ENCODE measurements around the gene CLK2. TPM values are rescaled to one million over a fixed set of nuclear protein-coding genes. Genes with fewer than 3 reads are reported as not detected.

The CLK2 gene
- total and polyA plus RNA-seq, 9 of the 15 experiments (the other 6 are each of a cell fraction or from before 2014, with no cell fraction given) = 13.5 to 81.4 (median 39.6) TPM

DNA sequence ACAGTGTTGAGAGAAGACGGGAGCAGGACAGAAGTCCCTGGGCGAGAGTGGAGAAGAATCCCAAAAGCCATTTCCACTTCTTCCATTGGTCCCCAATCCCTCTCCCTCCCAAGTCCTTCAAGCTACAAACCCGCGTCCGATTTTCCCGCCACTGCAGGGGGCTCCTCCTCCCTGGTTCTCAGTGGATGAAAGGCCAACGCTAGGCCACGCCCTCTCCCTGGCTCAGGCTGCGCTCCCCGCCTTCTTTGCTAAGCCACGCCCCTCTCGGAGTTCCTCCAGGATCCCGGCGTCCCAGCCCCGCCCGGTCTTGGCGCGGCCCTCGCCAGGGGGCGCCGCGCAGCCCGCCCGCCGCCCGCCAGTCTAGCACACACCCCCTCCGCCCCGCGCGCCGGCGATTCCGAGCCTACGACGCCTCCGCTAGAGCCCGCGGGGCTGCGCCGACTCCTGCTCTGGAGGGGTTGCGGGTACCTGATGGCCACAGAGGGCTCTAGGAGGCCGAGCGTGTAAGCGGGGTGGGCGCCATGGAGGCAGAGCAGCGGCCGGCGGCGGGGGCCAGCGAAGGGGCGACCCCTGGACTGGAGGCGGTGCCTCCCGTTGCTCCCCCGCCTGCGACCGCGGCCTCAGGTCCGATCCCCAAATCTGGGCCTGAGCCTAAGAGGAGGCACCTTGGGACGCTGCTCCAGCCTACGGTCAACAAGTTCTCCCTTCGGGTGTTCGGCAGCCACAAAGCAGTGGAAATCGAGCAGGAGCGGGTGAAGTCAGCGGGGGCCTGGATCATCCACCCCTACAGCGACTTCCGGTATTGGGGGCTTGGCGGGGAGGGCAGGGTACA is 4.0 kb upstream of the CLK2 start, which contains the start of gene HCN3 (continued):
- TF ChIP-seq, protein P1, sequence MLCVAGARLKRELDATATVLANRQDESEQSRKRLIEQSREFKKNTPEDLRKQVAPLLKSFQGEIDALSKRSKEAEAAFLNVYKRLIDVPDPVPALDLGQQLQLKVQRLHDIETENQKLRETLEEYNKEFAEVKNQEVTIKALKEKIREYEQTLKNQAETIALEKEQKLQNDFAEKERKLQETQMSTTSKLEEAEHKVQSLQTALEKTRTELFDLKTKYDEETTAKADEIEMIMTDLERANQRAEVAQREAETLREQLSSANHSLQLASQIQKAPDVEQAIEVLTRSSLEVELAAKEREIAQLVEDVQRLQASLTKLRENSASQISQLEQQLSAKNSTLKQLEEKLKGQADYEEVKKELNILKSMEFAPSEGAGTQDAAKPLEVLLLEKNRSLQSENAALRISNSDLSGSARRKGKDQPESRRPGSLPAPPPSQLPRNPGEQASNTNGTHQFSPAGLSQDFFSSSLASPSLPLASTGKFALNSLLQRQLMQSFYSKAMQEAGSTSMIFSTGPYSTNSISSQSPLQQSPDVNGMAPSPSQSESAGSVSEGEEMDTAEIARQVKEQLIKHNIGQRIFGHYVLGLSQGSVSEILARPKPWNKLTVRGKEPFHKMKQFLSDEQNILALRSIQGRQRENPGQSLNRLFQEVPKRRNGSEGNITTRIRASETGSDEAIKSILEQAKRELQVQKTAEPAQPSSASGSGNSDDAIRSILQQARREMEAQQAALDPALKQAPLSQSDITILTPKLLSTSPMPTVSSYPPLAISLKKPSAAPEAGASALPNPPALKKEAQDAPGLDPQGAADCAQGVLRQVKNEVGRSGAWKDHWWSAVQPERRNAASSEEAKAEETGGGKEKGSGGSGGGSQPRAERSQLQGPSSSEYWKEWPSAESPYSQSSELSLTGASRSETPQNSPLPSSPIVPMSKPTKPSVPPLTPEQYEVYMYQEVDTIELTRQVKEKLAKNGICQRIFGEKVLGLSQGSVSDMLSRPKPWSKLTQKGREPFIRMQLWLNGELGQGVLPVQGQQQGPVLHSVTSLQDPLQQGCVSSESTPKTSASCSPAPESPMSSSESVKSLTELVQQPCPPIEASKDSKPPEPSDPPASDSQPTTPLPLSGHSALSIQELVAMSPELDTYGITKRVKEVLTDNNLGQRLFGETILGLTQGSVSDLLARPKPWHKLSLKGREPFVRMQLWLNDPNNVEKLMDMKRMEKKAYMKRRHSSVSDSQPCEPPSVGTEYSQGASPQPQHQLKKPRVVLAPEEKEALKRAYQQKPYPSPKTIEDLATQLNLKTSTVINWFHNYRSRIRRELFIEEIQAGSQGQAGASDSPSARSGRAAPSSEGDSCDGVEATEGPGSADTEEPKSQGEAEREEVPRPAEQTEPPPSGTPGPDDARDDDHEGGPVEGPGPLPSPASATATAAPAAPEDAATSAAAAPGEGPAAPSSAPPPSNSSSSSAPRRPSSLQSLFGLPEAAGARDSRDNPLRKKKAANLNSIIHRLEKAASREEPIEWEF (CRISPR knock-in tag; IDR thresholded peaks at IDR 0.05) = no peak
- TF ChIP-seq, protein P2, sequence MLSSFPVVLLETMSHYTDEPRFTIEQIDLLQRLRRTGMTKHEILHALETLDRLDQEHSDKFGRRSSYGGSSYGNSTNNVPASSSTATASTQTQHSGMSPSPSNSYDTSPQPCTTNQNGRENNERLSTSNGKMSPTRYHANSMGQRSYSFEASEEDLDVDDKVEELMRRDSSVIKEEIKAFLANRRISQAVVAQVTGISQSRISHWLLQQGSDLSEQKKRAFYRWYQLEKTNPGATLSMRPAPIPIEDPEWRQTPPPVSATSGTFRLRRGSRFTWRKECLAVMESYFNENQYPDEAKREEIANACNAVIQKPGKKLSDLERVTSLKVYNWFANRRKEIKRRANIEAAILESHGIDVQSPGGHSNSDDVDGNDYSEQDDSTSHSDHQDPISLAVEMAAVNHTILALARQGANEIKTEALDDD (IDR thresholded peaks at IDR 0.05) = no peak
- peak; percentile 95 for TF ChIP-seq L3MBTL2 (IDR thresholded peaks at IDR 0.05)
- no peak for TF ChIP-seq ATF1 (CRISPR knock-in tag; IDR thresholded peaks at IDR 0.05)
- TF ChIP-seq ATF1 (tag; IDR thresholded peaks at IDR 0.05) = peak; percentile 54
- no peak for TF ChIP-seq NCOA1 (IDR thresholded peaks at IDR 0.05; ENCODE audit: low read depth)
- TF ChIP-seq ZNF316 (IDR thresholded peaks at IDR 0.05) = no peak
- TF ChIP-seq, protein P3, sequence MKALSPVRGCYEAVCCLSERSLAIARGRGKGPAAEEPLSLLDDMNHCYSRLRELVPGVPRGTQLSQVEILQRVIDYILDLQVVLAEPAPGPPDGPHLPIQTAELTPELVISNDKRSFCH (CRISPR knock-in tag; IDR thresholded peaks at IDR 0.05) = no peak
- TF ChIP-seq, protein P3 (tag; IDR thresholded peaks at IDR 0.05) = no peak
- peak; percentile 71; the same call in 1 of the 2 replicates for TF ChIP-seq ATF7 (IDR thresholded peaks at IDR 0.05)
- no peak for TF ChIP-seq STAT5A (IDR thresholded peaks at IDR 0.05; ENCODE audit: borderline replicate concordance, low read length)
- TF ChIP-seq, protein P4, sequence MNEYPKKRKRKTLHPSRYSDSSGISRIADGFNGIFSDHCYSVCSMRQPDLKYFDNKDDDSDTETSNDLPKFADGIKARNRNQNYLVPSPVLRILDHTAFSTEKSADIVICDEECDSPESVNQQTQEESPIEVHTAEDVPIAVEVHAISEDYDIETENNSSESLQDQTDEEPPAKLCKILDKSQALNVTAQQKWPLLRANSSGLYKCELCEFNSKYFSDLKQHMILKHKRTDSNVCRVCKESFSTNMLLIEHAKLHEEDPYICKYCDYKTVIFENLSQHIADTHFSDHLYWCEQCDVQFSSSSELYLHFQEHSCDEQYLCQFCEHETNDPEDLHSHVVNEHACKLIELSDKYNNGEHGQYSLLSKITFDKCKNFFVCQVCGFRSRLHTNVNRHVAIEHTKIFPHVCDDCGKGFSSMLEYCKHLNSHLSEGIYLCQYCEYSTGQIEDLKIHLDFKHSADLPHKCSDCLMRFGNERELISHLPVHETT (CRISPR knock-in tag; conservative IDR thresholded peaks at IDR 0.05 in 1 of 2, IDR thresholded peaks at IDR 0.05 in 1 of 2) = peak in 1 of 2 experiments; percentile 85; a peak in 1 of 4 replicates
- peak; percentile 95; the same call in 1 of the 2 replicates for TF ChIP-seq ZBTB7A (IDR thresholded peaks at IDR 0.05; ENCODE audit: borderline replicate concordance, control insufficient read depth, low read depth, low read length)
- no peak for TF ChIP-seq SAFB2 (IDR thresholded peaks at IDR 0.05; ENCODE audit: borderline replicate concordance, low read depth, low read length, severe bottlenecking)
- TF ChIP-seq, protein P5, sequence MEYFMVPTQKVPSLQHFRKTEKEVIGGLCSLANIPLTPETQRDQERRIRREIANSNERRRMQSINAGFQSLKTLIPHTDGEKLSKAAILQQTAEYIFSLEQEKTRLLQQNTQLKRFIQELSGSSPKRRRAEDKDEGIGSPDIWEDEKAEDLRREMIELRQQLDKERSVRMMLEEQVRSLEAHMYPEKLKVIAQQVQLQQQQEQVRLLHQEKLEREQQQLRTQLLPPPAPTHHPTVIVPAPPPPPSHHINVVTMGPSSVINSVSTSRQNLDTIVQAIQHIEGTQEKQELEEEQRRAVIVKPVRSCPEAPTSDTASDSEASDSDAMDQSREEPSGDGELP (CRISPR knock-in tag; IDR thresholded peaks at IDR 0.05; ENCODE audit: borderline replicate concordance) = peak; percentile 56; the same call in 1 of the 2 replicates
- no peak for TF ChIP-seq ZNF121 (CRISPR knock-in tag; conservative IDR thresholded peaks at IDR 0.05)
